SIG-M5 treated with dmso at 0.1 percent for 504 hours (cell line): ENCODE results near the gene ZDHHC13.
"Not testable (repeated sequence)": the region's sequence is repeated elsewhere in the genome, so short reads cannot be mapped to it uniquely, and the experiment has no call there.

Experiments
- DNase-seq: peaks from one replicate; lab custom pipeline; 2025; ENCODE audit not compliant: unreplicated experiment; lab: John Stamatoyannopoulos, UW

Gene ZDHHC13

GRCh38 chr11:19094859-19095258 is 22.1 kb upstream of the ZDHHC13 start:
- no peak for DNase-seq

- no peak for DNase-seq
These were observed 17.9 kb upstream of the ZDHHC13 start for GRCh38 chr11:19099093-19099492.

- no peak for DNase-seq
These were observed 16.1 kb upstream of the ZDHHC13 start for GRCh38 chr11:19100885-19101284.

GRCh38 chr11:19101796-19102520 is 15.0 kb upstream of the ZDHHC13 start:
- DNase-seq: no peak

- no peak for DNase-seq
These were observed 14.5 kb upstream of the ZDHHC13 start for GRCh38 chr11:19102521-19102900.

- no peak for DNase-seq
These were observed 12.0 kb upstream of the ZDHHC13 start for GRCh38 chr11:19105011-19105410.

GRCh38 chr11:19107125-19107524 is 9.8 kb upstream of the ZDHHC13 start:
- DNase-seq: no peak

- no peak for DNase-seq
These were observed 6.7 kb upstream of the ZDHHC13 start for GRCh38 chr11:19110295-19110694.

- no peak for DNase-seq
These were observed 5.2 kb upstream of the ZDHHC13 start for GRCh38 chr11:19111809-19112208.

GRCh38 chr11:19116276-19116970 is 545 bp upstream of the ZDHHC13 start:
- DNase-seq: no peak

- no peak for DNase-seq
These were observed 761 bp downstream of the ZDHHC13 start for GRCh38 chr11:19117760-19118097.

- no peak for DNase-seq
These were observed 4.7 kb downstream of the ZDHHC13 start for GRCh38 chr11:19121646-19122045.

- no peak for DNase-seq
These were observed 6.1 kb downstream of the ZDHHC13 start for GRCh38 chr11:19122960-19123615.

GRCh38 chr11:19126562-19127325 is 9.8 kb downstream of the ZDHHC13 start:
- not testable (repeated sequence) for DNase-seq

- no peak for DNase-seq
These were observed 17.0 kb downstream of the ZDHHC13 start for GRCh38 chr11:19134004-19134403.

- not testable (repeated sequence) for DNase-seq
These were observed 19.9 kb downstream of the ZDHHC13 start for GRCh38 chr11:19136884-19137283.

- DNase-seq: no peak
These were observed 28.4 kb downstream of the ZDHHC13 start for GRCh38 chr11:19145319-19145718.

GRCh38 chr11:19156892-19157291 is 39.9 kb downstream of the ZDHHC13 start:
- no peak for DNase-seq

GRCh38 chr11:19160847-19161246 is 43.9 kb downstream of the ZDHHC13 start:
- DNase-seq: no peak

- no peak for DNase-seq
These were observed 44.7 kb downstream of the ZDHHC13 start for GRCh38 chr11:19161651-19162050.

- DNase-seq: no peak
These were observed 46.1 kb downstream of the ZDHHC13 start for GRCh38 chr11:19162951-19163505.
